Prostate gland (tissue), 2 donors: ENCODE measurements around the gene CDK14.

ENCODE experiments used
- POLR2A ChIP-seq: fragments of 450-650 bp; IDR thresholded peaks from one replicate; pipeline ENCODE4 v1.6.1; 2016; ENCODE audit warnings: antibody characterized with exemption, mild to moderate bottlenecking
- POLR2AphosphoS5 ChIP-seq: sonication (generic); formaldehyde crosslinking; IDR thresholded peaks from one replicate; pipeline ENCODE4 v1.6.1; 2017; ENCODE audit warnings: antibody characterized with exemption
- TF ChIP-seq, protein P1 (sequence below), 4 experiments: fragments of 200-600 bp in 2 of 4; fragments of 450-650 bp in 2 of 4; sonication (generic) in 2 of 4; IDR thresholded peaks; 1 replicate in 3 of 4; 2 replicates in 1 of 4; pipeline ENCODE4 v1.5.1; 2016 to 2019; ENCODE audit warnings: antibody characterized with exemption in 4 of 4, mild to moderate bottlenecking in 2 of 4, moderate library complexity in 2 of 4

DNA sequence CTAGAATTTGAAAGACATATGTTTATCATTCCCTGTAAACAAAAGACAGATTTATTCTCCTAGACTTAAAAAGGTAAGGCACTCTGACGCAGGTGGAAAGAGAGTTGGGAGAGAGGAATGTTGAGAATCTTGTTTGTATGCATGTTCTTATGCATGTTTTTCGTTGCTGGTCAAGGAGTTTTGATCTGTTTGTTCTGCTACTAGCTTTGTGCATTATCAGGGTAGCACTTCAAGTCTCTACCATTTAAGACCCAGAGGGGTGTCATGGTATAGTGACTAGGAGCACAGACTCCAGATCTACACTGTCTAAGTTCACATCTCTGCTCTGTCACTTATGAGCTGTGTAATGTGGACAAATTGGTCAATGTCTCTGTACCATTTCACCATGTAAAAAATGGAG lies 467.9 kb downstream of the CDK14 start:
- TF ChIP-seq POLR2A (no peak), POLR2AphosphoS5 (no peak)
- TF ChIP-seq, protein P1, sequence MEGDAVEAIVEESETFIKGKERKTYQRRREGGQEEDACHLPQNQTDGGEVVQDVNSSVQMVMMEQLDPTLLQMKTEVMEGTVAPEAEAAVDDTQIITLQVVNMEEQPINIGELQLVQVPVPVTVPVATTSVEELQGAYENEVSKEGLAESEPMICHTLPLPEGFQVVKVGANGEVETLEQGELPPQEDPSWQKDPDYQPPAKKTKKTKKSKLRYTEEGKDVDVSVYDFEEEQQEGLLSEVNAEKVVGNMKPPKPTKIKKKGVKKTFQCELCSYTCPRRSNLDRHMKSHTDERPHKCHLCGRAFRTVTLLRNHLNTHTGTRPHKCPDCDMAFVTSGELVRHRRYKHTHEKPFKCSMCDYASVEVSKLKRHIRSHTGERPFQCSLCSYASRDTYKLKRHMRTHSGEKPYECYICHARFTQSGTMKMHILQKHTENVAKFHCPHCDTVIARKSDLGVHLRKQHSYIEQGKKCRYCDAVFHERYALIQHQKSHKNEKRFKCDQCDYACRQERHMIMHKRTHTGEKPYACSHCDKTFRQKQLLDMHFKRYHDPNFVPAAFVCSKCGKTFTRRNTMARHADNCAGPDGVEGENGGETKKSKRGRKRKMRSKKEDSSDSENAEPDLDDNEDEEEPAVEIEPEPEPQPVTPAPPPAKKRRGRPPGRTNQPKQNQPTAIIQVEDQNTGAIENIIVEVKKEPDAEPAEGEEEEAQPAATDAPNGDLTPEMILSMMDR (IDR thresholded peaks at IDR 0.05) = no peak
